Parathyroid adenoma (tissue), 2 donors: ENCODE results near the gene DPYD.

Source experiments
- H2AFZ ChIP-seq: fragments of 300-600 bp; sonication (generic); one replicate; pipeline ENCODE4 v1.7.0; 2017; ENCODE audit warnings: antibody characterized with exemption, mild to moderate bottlenecking
- H3K27ac ChIP-seq: fragments of 300-600 bp; sonication (generic); one replicate; pipeline ENCODE4 v1.7.0; 2017
- H3K27me3 ChIP-seq: fragments of 300-600 bp; sonication (generic); one replicate; pipeline ENCODE4 v1.7.0; 2017; ENCODE audit warnings: low read length; ENCODE audit not compliant: control insufficient read depth, insufficient read depth
- H3K36me3 ChIP-seq: fragments of 300-600 bp; sonication (generic); one replicate; pipeline ENCODE4 v1.7.0; 2017; ENCODE audit warnings: low read length; ENCODE audit not compliant: control insufficient read depth, insufficient read depth
- H3K4me1 ChIP-seq: fragments of 300-600 bp; sonication (generic); one replicate; pipeline ENCODE4 v1.7.0; 2017; ENCODE audit warnings: control low read depth
- H3K4me2 ChIP-seq: fragments of 300-600 bp; sonication (generic); one replicate; pipeline ENCODE4 v1.7.0; 2017; ENCODE audit warnings: low read length
- H3K4me3 ChIP-seq: fragments of 300-600 bp; sonication (generic); one replicate; pipeline ENCODE4 v1.7.0; 2017; ENCODE audit warnings: low read depth, low read length
- H3K79me2 ChIP-seq: fragments of 300-600 bp; sonication (generic); one replicate; pipeline ENCODE4 v1.7.0; 2017; ENCODE audit warnings: control low read depth
- H3K9ac ChIP-seq: fragments of 300-600 bp; sonication (generic); one replicate; pipeline ENCODE4 v1.7.0; 2017; ENCODE audit warnings: mild to moderate bottlenecking
- H3K9me3 ChIP-seq: fragments of 300-600 bp; sonication (generic); one replicate; pipeline ENCODE4 v1.7.0; 2017; ENCODE audit warnings: low read length; ENCODE audit not compliant: control insufficient read depth
- CTCF ChIP-seq: fragments of 300-600 bp; sonication (generic); IDR thresholded peaks from one replicate; pipeline ENCODE4 v1.7.0; 2017; ENCODE audit warnings: antibody characterized with exemption, mild to moderate bottlenecking
- donor health status: primary hyperparathyroidism.

The DPYD gene

GRCh38 chr1:97050506-97050905 lies 870.3 kb downstream of the DPYD start:
- no peaks in the 10 kb centered on the region for H3K79me2 ChIP-seq
- H3K4me1 ChIP-seq: no peaks in the 10 kb centered on the region
- no peak overlapping the region for H3K27ac ChIP-seq
- H3K9me3 ChIP-seq: no peaks in the 10 kb centered on the region
- H3K9ac ChIP-seq: no peak overlapping the region
- no peaks in the 10 kb centered on the region for H3K27me3 ChIP-seq
- H3K4me3 ChIP-seq: no peak overlapping the region
- H3K36me3 ChIP-seq: no peaks in the 10 kb centered on the region
- no peak for TF ChIP-seq CTCF
- no peak overlapping the region for H2AFZ ChIP-seq
- no peak overlapping the region for H3K4me2 ChIP-seq

- no peaks in the 10 kb centered on the region for H3K9me3 ChIP-seq
- no peak for TF ChIP-seq CTCF
Measured at GRCh38 chr1:97047421-97047793, 873.4 kb downstream of the DPYD start.

DNA sequence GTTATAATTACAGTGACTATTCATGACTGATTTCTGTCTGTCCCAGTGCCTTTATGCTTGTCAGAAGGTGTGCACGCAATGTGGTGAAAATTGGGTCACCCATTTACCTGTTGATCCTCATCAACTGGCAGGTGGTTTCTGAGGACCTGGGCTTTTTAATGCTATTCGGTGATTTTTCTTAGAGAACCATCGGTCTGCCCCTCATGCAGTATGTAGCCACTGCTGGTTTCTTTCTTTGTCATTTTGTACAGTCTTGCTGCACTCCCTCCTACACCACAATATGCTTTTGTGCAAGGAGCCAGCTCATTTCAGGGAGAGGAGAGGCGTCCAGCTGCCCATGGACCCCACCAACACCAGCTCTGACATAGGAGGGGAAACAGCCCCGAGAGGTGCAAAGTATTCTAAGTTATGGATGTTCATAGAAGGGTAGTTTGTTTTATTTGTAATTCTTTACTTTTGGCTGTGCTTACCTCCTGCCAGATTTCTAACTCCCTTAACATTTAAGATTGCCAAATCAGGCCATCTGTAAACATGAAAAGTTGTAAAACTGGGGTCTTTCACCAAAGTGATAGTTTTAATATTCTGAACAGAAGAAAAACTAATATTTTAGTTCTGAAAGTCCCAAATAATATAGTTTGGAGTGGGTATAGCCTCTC lies 873.9 kb downstream of the DPYD start:
- H3K4me3 ChIP-seq: no peak overlapping the region
- H3K4me1 ChIP-seq: no peaks in the 10 kb centered on the region
- no peak overlapping the region for H3K9ac ChIP-seq
- no peak overlapping the region for H3K4me2 ChIP-seq
- H3K36me3 ChIP-seq: no peaks in the 10 kb centered on the region
- TF ChIP-seq CTCF: no peak
- H3K79me2 ChIP-seq: no peaks in the 10 kb centered on the region
- no peaks in the 10 kb centered on the region for H3K27me3 ChIP-seq
- H3K27ac ChIP-seq: no peak overlapping the region
- H3K9me3 ChIP-seq: no peaks in the 10 kb centered on the region
- no peak overlapping the region for H2AFZ ChIP-seq

More at GRCh38 chr1:97047421-97047793, 873.4 kb downstream of the DPYD start:
- Histone ChIP-seq H3K27me3 (no peaks in the 10 kb centered on the region), H3K27ac (no peak overlapping the region), H3K4me2 (no peak overlapping the region), H3K4me1 (no peaks in the 10 kb centered on the region), H3K9ac (no peak overlapping the region), H3K36me3 (no peaks in the 10 kb centered on the region), H3K79me2 (no peaks in the 10 kb centered on the region), H2AFZ (no peak overlapping the region), H3K4me3 (no peak overlapping the region)

DNA sequence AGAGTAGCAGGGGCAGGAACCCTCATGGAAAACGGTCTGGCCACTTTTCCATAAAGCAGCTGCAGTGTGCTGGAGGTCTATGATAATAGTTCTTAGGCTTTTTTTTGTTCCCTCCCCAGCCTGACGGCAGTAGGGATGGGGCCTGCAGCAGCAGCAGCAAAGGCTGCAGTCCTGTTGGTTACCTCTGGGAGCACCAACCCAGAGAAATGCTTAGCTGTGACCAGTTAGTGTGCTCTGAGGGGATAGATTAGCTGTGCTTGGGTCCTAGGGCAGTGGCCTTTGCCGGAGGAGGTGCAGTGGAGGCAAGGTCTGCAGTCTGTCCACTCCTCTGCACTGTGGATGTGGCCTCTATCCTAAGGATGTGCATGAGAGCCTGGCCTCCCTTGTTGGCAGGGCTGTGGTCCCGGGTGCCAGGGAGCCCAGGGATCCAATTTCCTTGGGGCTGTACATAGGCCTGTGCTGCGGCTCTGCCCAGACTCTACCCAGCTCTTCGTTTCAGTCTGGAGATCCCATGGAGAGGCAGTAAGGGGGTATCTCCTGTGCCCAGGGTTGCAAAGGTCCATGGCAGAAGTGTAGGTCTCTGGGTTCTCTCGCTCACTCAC lies 876.6 kb downstream of the DPYD start:
- no peaks in the 10 kb centered on the region for H3K36me3 ChIP-seq
- H3K4me2 ChIP-seq: no peak overlapping the region
- H2AFZ ChIP-seq: no peak overlapping the region
- no peaks in the 10 kb centered on the region for H3K9me3 ChIP-seq
- H3K4me3 ChIP-seq: no peak overlapping the region
- H3K27ac ChIP-seq: no peak overlapping the region
- no peaks in the 10 kb centered on the region for H3K4me1 ChIP-seq
- no peaks in the 10 kb centered on the region for H3K79me2 ChIP-seq
- H3K9ac ChIP-seq: no peak overlapping the region
- TF ChIP-seq CTCF: no peak
- H3K27me3 ChIP-seq: no peaks in the 10 kb centered on the region

- Histone ChIP-seq H3K27ac (no peak overlapping the region), H3K36me3 (no peaks in the 10 kb centered on the region), H3K4me1 (no peaks in the 10 kb centered on the region), H3K9ac (no peak overlapping the region), H2AFZ (no peak overlapping the region), H3K9me3 (no peaks in the 10 kb centered on the region), H3K27me3 (no peaks in the 10 kb centered on the region), H3K79me2 (no peaks in the 10 kb centered on the region), H3K4me3 (no peak overlapping the region), H3K4me2 (no peak overlapping the region)
- TF ChIP-seq CTCF: no peak
Measured at GRCh38 chr1:97042551-97042950, 878.3 kb downstream of the DPYD start.
